DMS153 treated with DMSO at 0.1 percent for 48 hours (cell line): ENCODE data around the gene ZNF407.

Experiments used
- DNase-seq: peaks from one replicate; lab custom pipeline; 2025; ENCODE audit not compliant: unreplicated experiment; lab: John Stamatoyannopoulos, UW

Gene ZNF407

DNA sequence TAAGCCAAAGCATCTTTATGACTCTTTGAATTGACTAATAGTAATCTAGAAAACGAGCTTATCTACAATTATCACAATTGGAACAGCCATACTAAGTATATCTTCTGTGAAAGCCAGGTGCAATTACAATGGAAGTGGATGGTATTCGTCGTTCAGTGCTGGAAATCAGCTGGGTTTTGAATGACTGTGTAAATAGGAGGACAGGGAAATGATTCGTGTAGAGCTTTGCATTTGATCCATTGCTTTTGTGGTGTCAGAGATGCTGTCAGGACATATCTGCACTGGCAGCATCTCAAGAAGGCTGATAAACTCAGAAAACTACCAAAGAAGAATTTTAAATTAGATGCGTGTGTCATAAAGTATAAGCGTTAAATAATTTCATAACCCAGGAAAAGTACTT is 187.1 kb downstream of the ZNF407 start:
- peak; percentile 77 for DNase-seq

GRCh38 chr18:74785632-74786031 is 188.0 kb downstream of the ZNF407 start:
- no peak for DNase-seq

DNA sequence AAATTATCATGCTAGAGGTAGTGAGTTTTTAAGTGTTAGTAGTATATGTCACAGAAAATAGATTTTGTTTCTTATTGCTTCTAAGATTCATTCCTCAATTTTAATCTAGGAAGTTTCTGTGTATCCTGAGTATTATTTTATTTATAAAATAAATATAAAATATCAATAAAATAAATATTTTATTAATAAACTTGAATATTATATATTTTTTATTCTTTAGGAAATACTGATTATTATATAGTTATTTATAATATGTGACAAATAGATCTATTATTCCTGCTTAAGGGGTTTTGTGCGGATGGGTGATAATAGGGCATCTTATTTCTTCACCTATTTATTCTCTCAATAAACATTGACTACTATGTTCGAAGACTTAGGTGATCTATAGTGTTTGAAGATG is 191.0 kb downstream of the ZNF407 start:
- DNase-seq: no peak

GRCh38 chr18:74789078-74789477 is 191.4 kb downstream of the ZNF407 start:
- DNase-seq: no peak

DNA sequence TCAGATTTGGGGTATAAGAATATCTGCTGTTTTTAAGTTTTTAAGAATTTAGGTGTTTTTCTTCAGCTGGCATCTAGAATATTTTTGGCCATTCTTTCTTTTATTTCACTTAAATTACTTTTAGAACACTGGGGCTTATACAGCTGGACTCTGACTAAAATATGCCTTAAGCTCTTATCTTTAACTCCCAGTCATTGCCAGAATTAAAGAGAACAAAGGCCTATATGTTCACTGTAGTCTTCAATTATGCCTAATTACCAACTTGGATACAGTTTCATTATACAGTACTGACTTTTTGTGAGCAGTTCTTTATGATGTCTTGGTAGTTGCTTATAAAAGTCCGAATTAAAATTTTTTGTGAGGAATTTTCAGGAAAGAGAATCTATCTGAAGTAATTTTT is 192.8 kb downstream of the ZNF407 start:
- DNase-seq: no peak

- no peak for DNase-seq
These were observed 194.0 kb downstream of the ZNF407 start for GRCh38 chr18:74791501-74792194.

DNA sequence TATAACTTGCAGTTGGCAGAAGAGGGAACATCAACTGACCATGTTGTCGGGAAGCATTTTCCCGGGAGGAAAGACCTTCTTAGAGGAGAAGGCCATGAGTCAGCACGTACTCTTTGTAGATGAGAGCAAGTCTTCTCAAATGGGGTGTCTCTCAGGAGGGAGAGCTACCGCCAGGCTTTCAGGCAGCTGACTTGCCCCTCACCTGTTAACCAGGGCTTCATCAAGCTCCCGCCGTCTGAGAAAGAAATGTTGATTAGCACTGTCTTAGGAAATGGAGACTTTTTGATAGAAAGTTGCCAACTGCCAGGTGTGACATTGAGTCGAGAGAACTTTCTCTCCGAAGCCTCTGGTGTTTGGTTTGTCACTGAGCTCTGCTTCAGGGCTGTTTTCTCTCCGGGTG is 196.1 kb downstream of the ZNF407 start:
- DNase-seq: no peak

DNA sequence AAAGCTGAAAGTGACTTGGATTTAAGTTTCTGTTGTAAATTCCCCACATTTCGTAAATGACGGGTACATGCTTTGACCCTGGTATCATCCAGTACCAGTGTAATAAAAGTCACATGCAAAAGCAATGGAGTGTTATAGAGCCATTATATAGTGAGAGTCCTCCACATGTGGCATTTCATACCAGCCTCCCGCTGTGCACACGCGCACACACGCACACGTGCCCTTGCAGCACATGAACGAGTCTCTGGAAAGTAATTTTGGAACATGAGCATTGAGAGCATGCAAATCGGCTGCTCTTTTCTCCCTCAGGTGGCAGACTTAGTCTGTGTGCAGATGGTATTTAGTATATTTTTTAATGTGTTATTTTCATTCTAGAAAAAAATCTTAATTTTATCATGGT is 198.1 kb downstream of the ZNF407 start:
- DNase-seq: no peak

GRCh38 chr18:74796211-74796610 is 198.5 kb downstream of the ZNF407 start:
- DNase-seq: no peak

DNA sequence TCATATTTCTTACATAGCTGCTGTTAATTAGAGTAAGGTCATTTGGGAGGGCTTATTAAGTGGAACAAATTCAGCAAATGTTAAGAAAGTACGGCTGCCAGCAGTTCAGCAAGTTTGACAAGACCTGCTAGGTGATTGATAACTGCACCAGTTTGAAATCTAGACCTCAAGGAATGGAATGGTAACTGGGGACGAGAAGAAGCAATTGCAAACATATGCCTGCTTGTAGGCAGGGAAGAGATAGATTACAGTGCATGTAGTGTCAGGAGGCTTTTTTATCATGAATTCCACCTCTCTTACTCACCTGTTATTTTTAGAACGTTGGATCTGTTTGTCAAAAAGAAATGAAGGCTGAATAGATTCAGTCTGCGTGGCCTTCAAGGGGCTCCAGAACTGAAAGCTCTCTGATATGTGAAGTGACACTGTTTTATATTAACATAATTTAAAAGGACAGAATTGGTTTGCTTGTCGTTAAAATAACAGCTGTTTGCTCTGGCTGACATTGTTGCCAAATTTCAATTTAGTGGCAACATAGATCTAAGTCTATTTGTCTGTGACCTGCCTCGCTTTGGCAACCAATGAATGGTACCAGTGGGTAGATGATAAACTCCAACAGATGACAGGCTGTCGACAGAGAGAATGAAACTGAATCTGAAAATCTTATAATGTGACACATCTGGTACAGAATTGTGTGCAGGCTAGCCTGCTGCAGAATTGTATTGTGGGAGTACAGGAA is 199.3 kb downstream of the ZNF407 start:
- DNase-seq: peak; percentile 59

GRCh38 chr18:74797577-74798151 is 200.0 kb downstream of the ZNF407 start:
- DNase-seq: no peak

DNA sequence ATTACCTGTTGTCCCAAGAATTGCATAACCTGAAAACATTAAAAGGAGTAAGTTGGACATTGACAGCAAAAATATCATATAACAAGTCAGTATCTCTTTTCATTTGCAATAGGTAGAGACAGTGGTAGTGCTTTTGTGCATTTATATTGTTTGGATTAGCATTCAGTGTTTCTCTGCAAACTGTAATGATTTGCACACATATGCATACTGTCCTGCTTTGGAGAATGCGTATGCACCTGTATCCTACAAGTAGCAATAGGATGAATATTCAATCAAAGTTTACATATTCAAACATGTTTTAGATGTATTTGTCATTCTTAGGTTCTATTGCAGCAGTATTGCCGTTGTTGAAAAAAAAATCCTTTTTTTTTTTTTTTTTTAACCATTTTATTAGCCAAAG is 201.9 kb downstream of the ZNF407 start:
- no peak for DNase-seq

DNA sequence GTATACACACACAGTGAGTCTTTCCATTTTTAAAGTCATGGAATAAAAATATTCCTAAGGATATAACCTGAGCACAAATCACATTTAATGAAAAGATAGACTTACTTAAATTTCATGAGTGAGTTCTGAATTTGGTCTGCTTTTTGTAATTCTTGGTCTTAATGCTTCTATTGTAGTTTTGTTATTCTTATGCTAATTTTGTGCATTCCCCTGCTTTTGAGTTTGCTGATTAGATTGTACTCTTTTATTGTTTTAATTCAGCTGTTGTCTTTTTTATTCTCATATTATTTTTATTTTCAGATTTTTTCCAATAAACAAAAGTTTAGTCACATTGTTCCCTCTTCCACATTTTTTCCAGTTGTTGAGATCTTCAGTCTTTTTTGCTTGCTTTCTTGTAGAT is 202.4 kb downstream of the ZNF407 start:
- no peak for DNase-seq

- no peak for DNase-seq
These were observed 205.4 kb downstream of the ZNF407 start for GRCh38 chr18:74803117-74803516.

DNA sequence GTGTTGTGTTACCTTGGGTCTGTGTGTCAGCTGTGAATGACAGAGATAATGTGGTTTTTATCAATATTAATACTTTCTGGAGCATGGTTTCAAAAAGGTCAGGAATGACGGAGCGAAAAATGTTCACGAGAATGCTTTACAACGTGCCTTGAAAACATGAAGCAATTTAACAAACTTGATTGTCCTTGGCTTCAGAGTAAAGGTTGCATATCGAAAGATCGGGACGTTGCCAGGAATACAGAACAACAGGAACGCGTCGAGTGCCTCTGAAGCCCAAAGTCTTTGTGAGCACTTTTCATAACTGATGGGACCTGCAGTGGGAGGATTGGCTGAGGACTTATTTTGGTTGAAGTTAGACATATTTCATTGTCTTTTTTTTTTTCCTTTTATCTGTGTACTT is 206.1 kb downstream of the ZNF407 start:
- no peak for DNase-seq

DNA sequence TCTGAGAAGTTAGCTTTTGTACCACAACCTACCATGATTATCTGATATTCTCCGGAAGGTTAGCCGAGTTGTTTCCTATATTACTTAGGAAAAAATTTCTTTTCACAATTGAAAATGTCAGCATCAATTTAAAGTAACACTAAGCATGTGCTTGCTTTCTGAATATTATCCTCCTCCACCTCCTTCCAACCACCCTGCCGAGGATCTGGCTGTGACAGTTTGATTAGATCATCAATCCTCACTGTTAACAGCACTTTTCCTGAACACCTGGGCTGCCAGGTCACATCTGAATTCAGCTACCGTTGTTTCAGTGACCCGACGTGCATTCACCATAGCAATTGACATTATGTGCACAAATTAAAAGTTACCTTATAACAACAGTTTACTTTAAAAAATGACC is 207.0 kb downstream of the ZNF407 start:
- peak; percentile 36 for DNase-seq

GRCh38 chr18:74806073-74806472 is 208.4 kb downstream of the ZNF407 start:
- DNase-seq: no peak

- no peak for DNase-seq
These were observed 209.2 kb downstream of the ZNF407 start for GRCh38 chr18:74806700-74807416.

GRCh38 chr18:74817576-74817975 is 219.9 kb downstream of the ZNF407 start:
- no peak for DNase-seq

DNA sequence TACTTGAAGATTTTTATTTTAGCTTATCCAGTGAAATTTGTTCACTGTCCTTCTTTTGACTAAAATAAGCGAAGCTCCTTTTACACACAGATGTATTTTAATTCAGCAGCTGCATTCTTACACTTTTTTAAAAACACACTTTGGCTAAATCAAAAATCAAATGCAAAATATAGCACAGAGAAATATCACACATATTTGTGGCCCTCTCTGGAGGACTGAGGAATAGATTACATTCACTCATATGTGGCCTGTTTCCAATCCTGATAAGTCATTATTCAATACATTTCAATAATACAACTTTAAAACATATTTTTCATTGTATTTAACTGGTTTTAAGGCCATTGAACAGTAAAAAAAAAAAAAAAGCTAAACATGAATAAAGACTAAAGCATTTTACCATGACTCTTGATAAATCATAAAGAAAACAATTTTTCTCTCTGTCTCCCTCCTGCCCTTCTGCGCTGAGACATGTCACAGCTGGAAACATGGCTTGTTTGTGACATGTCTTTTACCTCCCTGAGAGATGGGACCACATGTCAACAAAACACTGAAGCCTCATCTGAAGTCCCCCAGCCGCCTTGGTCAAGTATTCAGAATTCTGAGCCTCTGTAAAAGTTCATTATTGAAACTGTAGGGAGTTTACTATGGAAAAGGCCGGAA is 221.0 kb downstream of the ZNF407 start:
- no peak for DNase-seq

GRCh38 chr18:74819433-74820059 is 221.9 kb downstream of the ZNF407 start:
- no peak for DNase-seq
